SU-DHL-6 (cell line): Measurements from ENCODE around the gene ALPK1.

ENCODE experiments used
- H2AFZ ChIP-seq: fragments of 200-600 bp; sonication (generic); 2 replicates; pipeline ENCODE4 v1.6.1; 2014; ENCODE audit warnings: low read depth, mild to moderate bottlenecking, moderate library complexity, mixed read lengths, antibody characterized with exemption, low read length; ENCODE audit not compliant: severe bottlenecking
- H3F3A ChIP-seq: fragments of 200-600 bp; shearing (Covaris generic); 2 replicates; pipeline ENCODE4 v1.6.0; 2016; ENCODE audit warnings: antibody characterized with exemption, mild to moderate bottlenecking; ENCODE audit not compliant: insufficient read depth
- H3K27ac ChIP-seq: fragments of 200-600 bp; sonication (generic); 2 replicates; pipeline ENCODE4 v1.5.1; 2016; ENCODE audit warnings: low read depth, mild to moderate bottlenecking, low read length, moderate library complexity, mixed read lengths
- H3K27me3 ChIP-seq: fragments of 200-600 bp; sonication (generic), shearing (Covaris generic); 2 replicates; pipeline ENCODE4 v1.6.0; 2014; ENCODE audit warnings: mild to moderate bottlenecking, low read length
- H3K36me3 ChIP-seq: fragments of 200-600 bp; sonication (generic); 2 replicates; pipeline ENCODE4 v1.6.1; 2014; ENCODE audit warnings: mild to moderate bottlenecking, low read length, mixed read lengths
- H3K4me2 ChIP-seq: fragments of 300-600, 200-600 bp; shearing (Covaris generic), sonication (generic); 2 replicates; pipeline ENCODE4 v1.6.0; 2014; ENCODE audit warnings: low read length, low read depth, mild to moderate bottlenecking; ENCODE audit not compliant: poor library complexity, severe bottlenecking
- H3K4me3 ChIP-seq: fragments of 200-600 bp; sonication (generic); 2 replicates; pipeline ENCODE4 v1.5.1; 2014; ENCODE audit warnings: antibody characterized with exemption, low read length, mild to moderate bottlenecking, mixed read lengths; ENCODE audit not compliant: insufficient read depth, poor library complexity, severe bottlenecking
- H3K79me2 ChIP-seq: fragments of 200-600 bp; sonication (generic); 2 replicates; pipeline ENCODE4 v1.6.1; 2014; ENCODE audit warnings: mild to moderate bottlenecking, low read length, moderate library complexity; ENCODE audit not compliant: insufficient read depth
- H3K9ac ChIP-seq: fragments of 200-600 bp; sonication (generic); 2 replicates; pipeline ENCODE4 v1.7.0; 2014; ENCODE audit warnings: mild to moderate bottlenecking, low read length
- H3K9me2 ChIP-seq: fragments of 200-600 bp; sonication (generic); replicated peaks from 2 replicates; pipeline ENCODE4 v1.6.1; 2014; ENCODE audit warnings: low read length; ENCODE audit not compliant: insufficient read depth
- H3K9me3 ChIP-seq: fragments of 200-600 bp; sonication (generic); 2 replicates; pipeline ENCODE4 v1.6.1; 2014; ENCODE audit warnings: low read length, mixed read lengths; ENCODE audit not compliant: insufficient read depth
- H4K20me1 ChIP-seq: fragments of 200-600 bp; sonication (generic); 2 replicates; pipeline ENCODE4 v1.6.1; 2014; ENCODE audit warnings: low read depth, mild to moderate bottlenecking, antibody characterized with exemption, low read length, moderate library complexity, mixed read lengths
- CTCF ChIP-seq: fragments of 200-600 bp; sonication (generic); IDR thresholded peaks from one replicate; pipeline ENCODE4 v1.5.1; 2017; ENCODE audit warnings: antibody characterized with exemption, mild to moderate bottlenecking, low read length, moderate library complexity; ENCODE audit not compliant: insufficient read depth, poor library complexity, severe bottlenecking
- EZH2phosphoT487 ChIP-seq: fragments of 200-600 bp; sonication (generic), shearing (Covaris generic); conservative IDR thresholded peaks from 2 replicates; pipeline ENCODE4 v1.6.1; 2018; ENCODE audit warnings: mild to moderate bottlenecking, antibody characterized with exemption, low read length, moderate library complexity, mixed read lengths

Gene ALPK1

DNA sequence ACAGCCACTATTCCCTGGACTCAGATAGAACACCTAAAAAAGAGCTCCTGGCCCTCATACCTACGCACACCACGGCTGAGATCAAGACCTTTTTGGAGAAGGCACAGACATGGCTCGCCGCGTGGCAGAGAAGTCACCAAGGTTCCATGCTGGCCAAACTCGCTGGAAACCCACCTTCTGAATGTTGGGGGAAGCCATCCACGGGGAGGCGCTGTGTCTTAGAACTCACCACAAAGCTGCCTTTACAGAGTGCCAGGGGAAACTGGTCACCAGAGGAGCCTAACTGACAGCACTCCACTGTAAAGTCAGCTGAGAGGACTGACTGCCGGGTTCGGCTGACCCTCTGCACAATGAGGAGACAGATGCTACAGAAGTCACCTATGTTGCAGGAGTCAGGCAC lies 120.9 kb downstream of the ALPK1 start:
- Histone ChIP-seq H3K9ac (no peak overlapping the region), H3F3A (no peaks in the 10 kb centered on the region), H3K27ac (no peak overlapping the region), H4K20me1 (no peaks in the 10 kb centered on the region), H3K36me3 (no peaks in the 10 kb centered on the region), H3K4me2 (no peak overlapping the region), H3K27me3 (no peaks in the 10 kb centered on the region), H3K79me2 (no peaks in the 10 kb centered on the region), H3K9me2 (no peaks in the 10 kb centered on the region), H3K9me3 (no peaks in the 10 kb centered on the region), H2AFZ (no peak overlapping the region), H3K4me3 (no peak overlapping the region)
- TF ChIP-seq EZH2phosphoT487 (no peak), CTCF (no peak)

GRCh38 chr4:112421911-112422310 lies 124.7 kb downstream of the ALPK1 start:
- H3K27me3 ChIP-seq: no peaks in the 10 kb centered on the region
- H3K79me2 ChIP-seq: no peaks in the 10 kb centered on the region
- TF ChIP-seq CTCF (no peak), EZH2phosphoT487 (no peak)
- no peak overlapping the region for H3K9ac ChIP-seq
- no peak overlapping the region for H2AFZ ChIP-seq
- no peak overlapping the region for H3K27ac ChIP-seq
- no peaks in the 10 kb centered on the region for H3K9me3 ChIP-seq
- H3K36me3 ChIP-seq: no peaks in the 10 kb centered on the region
- no peak overlapping the region for H3K4me3 ChIP-seq
- no peaks in the 10 kb centered on the region for H3K9me2 ChIP-seq
- H4K20me1 ChIP-seq: no peaks in the 10 kb centered on the region
- H3K4me2 ChIP-seq: no peak overlapping the region
- H3F3A ChIP-seq: no peaks in the 10 kb centered on the region

DNA sequence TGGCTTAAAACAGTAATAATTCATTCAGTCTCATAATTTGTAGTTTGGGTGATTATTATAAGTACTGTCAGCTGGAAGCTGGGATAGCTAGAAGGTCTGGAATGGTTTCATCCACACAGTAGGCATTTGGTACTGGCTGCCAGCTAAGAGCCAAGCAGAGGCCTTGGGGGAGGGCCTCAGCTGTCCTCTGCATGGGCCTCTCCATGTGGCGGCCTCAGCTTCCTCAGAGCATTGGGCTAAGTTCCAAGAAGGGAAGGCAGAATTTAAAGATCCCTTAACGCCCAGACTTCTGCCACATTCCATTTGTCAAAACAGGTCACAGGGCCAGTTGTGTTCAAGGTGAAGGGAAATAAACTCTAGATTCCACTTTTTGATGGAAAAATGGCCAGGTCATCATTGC lies 125.5 kb downstream of the ALPK1 start:
- H3K79me2 ChIP-seq: no peaks in the 10 kb centered on the region
- no peaks in the 10 kb centered on the region for H3K9me2 ChIP-seq
- H3K36me3 ChIP-seq: no peaks in the 10 kb centered on the region
- no peak overlapping the region for H3K27ac ChIP-seq
- H3K9me3 ChIP-seq: no peaks in the 10 kb centered on the region
- H3K4me2 ChIP-seq: no peak overlapping the region
- no peaks in the 10 kb centered on the region for H4K20me1 ChIP-seq
- no peaks in the 10 kb centered on the region for H3F3A ChIP-seq
- H2AFZ ChIP-seq: no peak overlapping the region
- no peak overlapping the region for H3K9ac ChIP-seq
- H3K4me3 ChIP-seq: no peak overlapping the region
- no peak for TF ChIP-seq CTCF
- H3K27me3 ChIP-seq: no peaks in the 10 kb centered on the region

DNA sequence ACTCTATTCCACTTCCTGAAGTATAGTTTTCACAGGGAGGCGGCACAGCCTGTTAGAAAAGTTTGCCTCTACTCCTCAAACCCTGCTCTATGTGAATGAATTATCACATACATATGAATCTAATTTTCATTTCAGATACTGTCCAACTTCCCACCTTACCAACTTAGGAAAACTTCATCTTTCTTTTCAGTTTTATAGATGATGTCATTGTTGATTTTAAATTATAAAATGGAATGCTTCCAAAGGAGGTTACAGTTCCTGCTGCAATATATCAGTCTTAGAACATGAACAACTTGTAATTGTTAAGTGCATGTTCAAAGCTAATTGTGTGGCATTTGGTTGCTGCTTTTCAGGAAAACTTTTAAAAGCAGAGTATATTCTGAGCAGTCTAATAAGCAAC lies 126.4 kb downstream of the ALPK1 start:
- Histone ChIP-seq H3K27ac (no peak overlapping the region), H4K20me1 (no peaks in the 10 kb centered on the region), H2AFZ (no peak overlapping the region), H3K79me2 (no peaks in the 10 kb centered on the region), H3K9ac (no peak overlapping the region), H3K4me2 (no peak overlapping the region), H3K9me3 (no peaks in the 10 kb centered on the region), H3K4me3 (no peak overlapping the region), H3F3A (no peaks in the 10 kb centered on the region), H3K36me3 (no peaks in the 10 kb centered on the region), H3K27me3 (no peaks in the 10 kb centered on the region), H3K9me2 (no peaks in the 10 kb centered on the region)
- no peak for TF ChIP-seq CTCF
- TF ChIP-seq EZH2phosphoT487: no peak
